Gastrocnemius medialis (tissue), 4 donors: ENCODE results near the gene GFER.

Source experiments
- POLR2A ChIP-seq, 2 donors: fragments of 450-650 bp; IDR thresholded peaks; one replicate each; pipeline ENCODE4 v1.6.1; 2017; ENCODE audit warnings: antibody characterized with exemption in 2 of 2, mild to moderate bottlenecking in 2 of 2, moderate library complexity in 2 of 2
- TF ChIP-seq, protein P1 (sequence below), 5 experiments: fragments of 450-650 bp in 3 of 5; fragments of 200-600 bp in 2 of 5; sonication (generic) in 2 of 5; IDR thresholded peaks in 4 of 5; conservative IDR thresholded peaks in 1 of 5; 1 replicate in 4 of 5; 2 replicates in 1 of 5; pipeline ENCODE4 v1.5.1; 2016 to 2019; ENCODE audit warnings: antibody characterized with exemption in 5 of 5, mild to moderate bottlenecking in 3 of 5, moderate library complexity in 3 of 5

DNA sequence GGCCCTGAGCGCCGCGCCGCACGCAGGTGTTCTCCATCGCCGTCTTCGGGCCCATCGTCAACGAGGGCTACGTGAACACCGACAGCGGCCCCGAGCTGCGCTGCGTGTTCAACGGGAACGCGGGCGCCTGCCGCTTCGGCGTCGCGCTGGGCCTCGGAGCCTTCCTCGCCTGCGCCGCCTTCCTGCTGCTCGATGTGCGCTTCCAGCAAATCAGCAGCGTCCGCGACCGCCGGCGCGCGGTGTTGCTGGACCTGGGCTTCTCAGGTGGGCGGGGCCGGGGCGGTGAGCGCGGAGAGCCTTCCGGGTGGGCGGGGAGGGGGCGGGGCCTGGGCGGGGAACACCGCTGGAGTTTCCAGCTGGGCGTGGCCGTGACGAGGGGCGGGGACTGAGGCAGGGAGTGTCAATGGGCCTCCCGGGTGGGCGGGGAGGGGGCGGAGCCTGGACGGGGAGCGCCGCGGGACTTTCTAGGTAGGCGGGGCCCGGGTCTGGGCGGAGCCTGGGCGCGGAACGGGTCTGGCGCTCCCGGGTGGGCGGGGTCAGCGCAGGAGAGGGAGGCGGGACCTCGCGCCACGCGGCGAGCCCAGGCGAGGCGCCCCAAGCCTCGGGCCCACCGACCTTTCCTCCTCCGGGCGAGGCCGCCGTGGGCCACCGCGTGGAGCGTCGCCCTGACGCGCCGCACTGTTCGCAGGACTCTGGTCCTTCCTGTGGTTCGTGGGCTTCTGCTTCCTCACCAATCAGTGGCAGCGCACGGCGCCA lies 8.1 kb downstream of the GFER start:
- TF ChIP-seq, protein P1, sequence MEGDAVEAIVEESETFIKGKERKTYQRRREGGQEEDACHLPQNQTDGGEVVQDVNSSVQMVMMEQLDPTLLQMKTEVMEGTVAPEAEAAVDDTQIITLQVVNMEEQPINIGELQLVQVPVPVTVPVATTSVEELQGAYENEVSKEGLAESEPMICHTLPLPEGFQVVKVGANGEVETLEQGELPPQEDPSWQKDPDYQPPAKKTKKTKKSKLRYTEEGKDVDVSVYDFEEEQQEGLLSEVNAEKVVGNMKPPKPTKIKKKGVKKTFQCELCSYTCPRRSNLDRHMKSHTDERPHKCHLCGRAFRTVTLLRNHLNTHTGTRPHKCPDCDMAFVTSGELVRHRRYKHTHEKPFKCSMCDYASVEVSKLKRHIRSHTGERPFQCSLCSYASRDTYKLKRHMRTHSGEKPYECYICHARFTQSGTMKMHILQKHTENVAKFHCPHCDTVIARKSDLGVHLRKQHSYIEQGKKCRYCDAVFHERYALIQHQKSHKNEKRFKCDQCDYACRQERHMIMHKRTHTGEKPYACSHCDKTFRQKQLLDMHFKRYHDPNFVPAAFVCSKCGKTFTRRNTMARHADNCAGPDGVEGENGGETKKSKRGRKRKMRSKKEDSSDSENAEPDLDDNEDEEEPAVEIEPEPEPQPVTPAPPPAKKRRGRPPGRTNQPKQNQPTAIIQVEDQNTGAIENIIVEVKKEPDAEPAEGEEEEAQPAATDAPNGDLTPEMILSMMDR (IDR thresholded peaks at IDR 0.05 in 4 of 5, conservative IDR thresholded peaks at IDR 0.05 in 1 of 5) = no peak
- TF ChIP-seq POLR2A (IDR thresholded peaks at IDR 0.05) = no peak
